Chondrocyte (in vitro differentiated cells): ENCODE measurements around the gene ILRUN. TPM values are rescaled to one million over a fixed set of nuclear protein-coding genes. Genes with fewer than 3 reads are reported as not detected.
"Not testable (repeated sequence)": the region's sequence is repeated elsewhere in the genome, so short reads cannot be mapped to it uniquely, and the experiment has no call there.

Experiments used
- DNase-seq: peaks from one replicate; pipeline ENCODE4 v3.0.0; 2021; ENCODE audit warnings: mixed read lengths, low spot score
- H3K27ac Mint-ChIP-seq: one replicate; pipeline ENCODE4 v1.8.0; 2021; ENCODE audit warnings: mild to moderate bottlenecking, moderate library complexity, mixed read lengths; ENCODE audit not compliant: unreplicated experiment
- H3K27me3 Mint-ChIP-seq: 2 replicates; pipeline ENCODE4 v1.8.0; 2021; ENCODE audit warnings: low read depth, mixed read lengths
- H3K36me3 Mint-ChIP-seq: 2 replicates; pipeline ENCODE4 v1.8.0; 2021; ENCODE audit warnings: low read depth, mixed read lengths
- H3K4me1 Mint-ChIP-seq: 2 replicates; pipeline ENCODE4 v1.8.0; 2021; ENCODE audit warnings: low read depth, mild to moderate bottlenecking, mixed read lengths
- H3K4me3 Mint-ChIP-seq: one replicate; pipeline ENCODE4 v1.8.0; 2021; ENCODE audit warnings: mild to moderate bottlenecking, moderate library complexity, mixed read lengths; ENCODE audit not compliant: unreplicated experiment
- H3K9me3 Mint-ChIP-seq: 2 replicates; pipeline ENCODE4 v1.8.0; 2021; ENCODE audit warnings: low read depth, mixed read lengths
- CTCF ChIP-seq: fragments of 200-600 bp; sonication (generic); IDR thresholded peaks from 2 replicates; pipeline ENCODE4 v1.5.0; 2021; ENCODE audit warnings: antibody characterized with exemption, mild to moderate bottlenecking, moderate library complexity
- total RNA-seq: library from RNA; stranded (reverse); gene quantifications from 3 replicates; pipeline ENCODE4 v1.2.1, GENCODE V29; 2021

ILRUN gene
- total RNA-seq, 1 donor from 2014 or later: 45.9 TPM

GRCh38 chr6:34684919-34685318 lies 11.6 kb downstream of the ILRUN start:
- Mint-ChIP-seq H3K36me3 (peaks cover 2% of the 10 kb centered on the region), H3K4me1 (peaks cover 4% of the 10 kb centered on the region), H3K27ac (no peak overlapping the region), H3K27me3 (no peaks in the 10 kb centered on the region), H3K9me3 (no peaks in the 10 kb centered on the region), H3K4me3 (no peak overlapping the region)
- TF ChIP-seq CTCF: no peak
- no peak for DNase-seq

GRCh38 chr6:34684364-34684763 lies 12.2 kb downstream of the ILRUN start:
- Mint-ChIP-seq H3K36me3 (peaks cover 2% of the 10 kb centered on the region), H3K4me1 (peaks cover 9% of the 10 kb centered on the region), H3K27me3 (no peaks in the 10 kb centered on the region), H3K27ac (no peak overlapping the region), H3K9me3 (no peaks in the 10 kb centered on the region), H3K4me3 (no peak overlapping the region)
- no peak for DNase-seq
- TF ChIP-seq CTCF: no peak

- Mint-ChIP-seq H3K36me3 (no peaks in the 10 kb centered on the region), H3K4me3 (no peak overlapping the region), H3K27ac (no peak overlapping the region)
These were observed 15.6 kb downstream of the ILRUN start for GRCh38 chr6:34680802-34681515.

GRCh38 chr6:34680313-34680712 lies 16.3 kb downstream of the ILRUN start:
- not testable (repeated sequence) for H3K4me3 Mint-ChIP-seq, H3K27ac Mint-ChIP-seq, H3K4me1 Mint-ChIP-seq, H3K27me3 Mint-ChIP-seq, H3K9me3 Mint-ChIP-seq, H3K36me3 Mint-ChIP-seq, DNase-seq

More at GRCh38 chr6:34680802-34681515, 15.6 kb downstream of the ILRUN start:
- TF ChIP-seq CTCF: no peak
- Mint-ChIP-seq H3K4me1 (peaks cover 9% of the 10 kb centered on the region), H3K27me3 (no peaks in the 10 kb centered on the region), H3K9me3 (no peaks in the 10 kb centered on the region)
- DNase-seq: no peak

GRCh38 chr6:34679552-34680253 lies 16.9 kb downstream of the ILRUN start:
- no peak overlapping the region for H3K27ac Mint-ChIP-seq
- peaks cover 9% of the 10 kb centered on the region for H3K4me1 Mint-ChIP-seq
- H3K9me3 Mint-ChIP-seq: no peaks in the 10 kb centered on the region
- peaks cover 2% of the 10 kb centered on the region for H3K36me3 Mint-ChIP-seq
- DNase-seq: no peak
- no peaks in the 10 kb centered on the region for H3K27me3 Mint-ChIP-seq
- TF ChIP-seq CTCF: no peak
- no peak overlapping the region for H3K4me3 Mint-ChIP-seq
